ENCODE measurements around the gene IFNA8. TPM values are rescaled to one million over a fixed set of nuclear protein-coding genes. Genes with fewer than 3 reads are reported as not detected.

Gene IFNA8
- total and polyA plus RNA-seq, 2 experiments from 2014 or later = not detected

- no peaks in the 10 kb centered on the region for H3K36me3 ChIP-seq (ENCODE audit: insufficient read depth)
- H3K79me2 ChIP-seq (replicated peaks; ENCODE audit: insufficient read depth) = no peaks in the 10 kb centered on the region
- no peak overlapping the region for H3K4me2 ChIP-seq
- DNase-seq (ENCODE audit: low spot score) (peak; percentile 73), ATAC-seq (peak; percentile 91)
- H3K27me3 ChIP-seq (ENCODE audit: insufficient read depth) = peaks cover 23% of the 10 kb centered on the region
- no peak overlapping the region for H3K4me3 ChIP-seq
- Mint-ChIP-seq H3K9me3 (no peaks in the 10 kb centered on the region), H3K27ac (no peak overlapping the region), H3K36me3 (ENCODE audit: low read depth) (no peaks in the 10 kb centered on the region), H3K27me3 (ENCODE audit: insufficient read depth, low read depth, poor library complexity) (peaks cover 3% of the 10 kb centered on the region), H3K4me3 (no peak overlapping the region), H3K4me1 (peaks cover 4% of the 10 kb centered on the region)
- no peaks in the 10 kb centered on the region for H3K4me1 ChIP-seq (ENCODE audit: insufficient read depth)
- H3K27ac ChIP-seq (ENCODE audit: low read depth) = no peak overlapping the region
- H4K20me1 ChIP-seq (replicated peaks; ENCODE audit: insufficient read depth) = no peaks in the 10 kb centered on the region
- no peaks in the 10 kb centered on the region for H3K9me2 ChIP-seq (ENCODE audit: insufficient read depth)
- H2AFZ ChIP-seq = no peak overlapping the region
- no peaks in the 10 kb centered on the region for H3F3A ChIP-seq (replicated peaks; ENCODE audit: low read depth)
- no peak for TF ChIP-seq ZNF114 (CRISPR knock-in tag; IDR thresholded peaks at IDR 0.05)
- TF ChIP-seq ZNF462 (CRISPR knock-in tag; IDR thresholded peaks at IDR 0.05) = 0 out of 2 replicates have a peak, but pooled peaks have one; percentile 30
- TF ChIP-seq ETS1 (IDR thresholded peaks at IDR 0.05) = no peak
- TF ChIP-seq CTCF (conservative IDR thresholded peaks at IDR 0.05; ENCODE audit: low read depth in 2 of 2) = peak in 1 of 2 experiments; percentile 47; a peak in 2 of 4 replicates
- no peak for TF ChIP-seq EZH2 (IDR thresholded peaks at IDR 0.05; ENCODE audit: low read depth, unreplicated experiment)
- no peak for TF ChIP-seq JUNB (IDR thresholded peaks at IDR 0.05; ENCODE audit: unreplicated experiment)
- TF ChIP-seq NANOG (IDR thresholded peaks at IDR 0.05; ENCODE audit: borderline replicate concordance) = no peak
- TF ChIP-seq EZH2phosphoT487 (IDR thresholded peaks at IDR 0.05; ENCODE audit: unreplicated experiment) = no peak
- TF ChIP-seq REST (IDR thresholded peaks at IDR 0.05; ENCODE audit: unreplicated experiment) = no peak
- TF ChIP-seq STAT1 (IDR thresholded peaks at IDR 0.05; ENCODE audit: unreplicated experiment) = no peak
- no peak for TF ChIP-seq CREB1 (CRISPR knock-in tag; IDR thresholded peaks at IDR 0.05; ENCODE audit: low read depth)
- no peak for TF ChIP-seq ZNF331 (CRISPR knock-in tag; IDR thresholded peaks at IDR 0.05; ENCODE audit: low read depth)
- TF ChIP-seq POLR2AphosphoS5 (IDR thresholded peaks at IDR 0.05; ENCODE audit: low read depth) = no peak
Observed at GRCh38 chr9:21392270-21392669, 16.6 kb upstream of the IFNA8 start.

All from GM23338 (cell line).